H1 (cell line): ENCODE measurements around the gene RXFP1. TPM values are rescaled to one million over a fixed set of nuclear protein-coding genes. Genes with fewer than 3 reads are reported as not detected.

Source experiments
- CTCF ChIA-PET: fragments of 300-600 bp; sonication (Branson Sonifier 250); formaldehyde crosslinking; loops from one replicate; lab custom pipeline; 2021; ENCODE audit not compliant: partially characterized antibody; lab: Charles Lee
- POLR2A ChIA-PET: fragments of 300-600 bp; sonication (Branson Sonifier 250); formaldehyde crosslinking; loops from one replicate; lab custom pipeline; 2021; ENCODE audit warnings: inconsistent platforms; ENCODE audit not compliant: partially characterized antibody; lab: Charles Lee
- DNase-seq, 2 experiments: peaks; one replicate each; pipeline versions ENCODE4 v3.0.0 to v3.0.0-alpha.2; 2010 to 2022; ENCODE audit warnings: low spot score in 2 of 2, low read depth in 1 of 2, mixed read lengths in 1 of 2
- FAIRE-seq: peaks from 2 replicates; lab custom pipeline; 2011; peaks lifted over from hg19 to GRCh38; lab: Jason Lieb, UNC
- H2AFZ ChIP-seq: 2 replicates; pipeline ENCODE4 v1.8.1; 2012; ENCODE audit warnings: low read length, inconsistent platforms
- H2AK5ac ChIP-seq: 2 replicates; pipeline ENCODE4 v1.6.1; 2013; ENCODE audit warnings: low read depth, low read length
- H2BK120ac ChIP-seq: replicated peaks from 2 replicates; pipeline ENCODE3; 2013; ENCODE audit warnings: low read depth, low read length, inconsistent platforms
- H2BK12ac ChIP-seq: 2 replicates; pipeline ENCODE4 v1.6.1; 2013; ENCODE audit warnings: low read depth, low read length
- H2BK15ac ChIP-seq: 2 replicates; pipeline ENCODE4 v1.6.1; 2013; ENCODE audit warnings: low read length
- H2BK20ac ChIP-seq: 2 replicates; pipeline ENCODE4 v1.6.1; 2013; ENCODE audit warnings: low read length
- H2BK5ac ChIP-seq: 2 replicates; pipeline ENCODE4 v1.6.1; 2013; ENCODE audit warnings: low read depth, low read length
- H3K14ac ChIP-seq: 2 replicates; pipeline ENCODE4 v1.6.1; 2013; ENCODE audit warnings: inconsistent platforms; ENCODE audit not compliant: insufficient read length
- H3K18ac ChIP-seq: 2 replicates; pipeline ENCODE4 v1.6.1; 2013; ENCODE audit warnings: low read length; ENCODE audit errors: extremely low read depth
- H3K23ac ChIP-seq: 2 replicates; pipeline ENCODE4 v1.6.1; 2013; ENCODE audit warnings: inconsistent platforms; ENCODE audit not compliant: insufficient read length
- H3K23me2 ChIP-seq: 2 replicates; pipeline ENCODE4 v1.6.1; 2013; ENCODE audit warnings: low read depth, low read length
- H3K27ac ChIP-seq: 2 replicates; pipeline ENCODE4 v1.6.1; 2011; ENCODE audit warnings: low read depth, low read length, inconsistent platforms
- H3K27me3 ChIP-seq, 4 experiments: replicated peaks in 1 of 4; 1 replicate in 1 of 4; 2 replicates in 3 of 4; pipeline versions ENCODE4 v1.6.1 to v1.8.1; 2011 to 2013; ENCODE audit warnings: low read length in 3 of 4, mild to moderate bottlenecking in 3 of 4, inconsistent platforms in 2 of 4, mixed read lengths in 2 of 4, moderate library complexity in 1 of 4; ENCODE audit not compliant: control insufficient read depth in 3 of 4, insufficient read depth in 3 of 4; ENCODE audit errors: extremely low read depth in 1 of 4
- H3K36me3 ChIP-seq, 4 experiments: 2 replicates each; pipeline versions ENCODE4 v1.6.1 to v1.8.1; 2011 to 2013; ENCODE audit warnings: mild to moderate bottlenecking in 4 of 4, low read length in 3 of 4, moderate library complexity in 2 of 4, control low read depth in 1 of 4, inconsistent platforms in 1 of 4; ENCODE audit not compliant: insufficient read depth in 4 of 4, control insufficient read depth in 2 of 4
- H3K4ac ChIP-seq: replicated peaks from 2 replicates; pipeline ENCODE3; 2013; ENCODE audit warnings: low read length, low read depth, mixed read lengths, inconsistent platforms; ENCODE audit not compliant: insufficient read length
- H3K4me1 ChIP-seq, 4 experiments: replicated peaks in 1 of 4; 1 replicate in 1 of 4; 2 replicates in 3 of 4; pipeline versions ENCODE4 v1.6.1 to v1.8.1; 2011 to 2013; ENCODE audit warnings: low read length in 3 of 4, inconsistent platforms in 2 of 4, mixed read lengths in 1 of 4; ENCODE audit not compliant: insufficient read depth in 4 of 4, control insufficient read depth in 3 of 4
- H3K4me2 ChIP-seq, 2 experiments: 2 replicates each; pipeline versions ENCODE4 v1.6.1 to v1.8.1; 2011 to 2013; ENCODE audit warnings: low read depth in 2 of 2, low read length in 2 of 2, control low read depth in 1 of 2, inconsistent platforms in 1 of 2, mild to moderate bottlenecking in 1 of 2; ENCODE audit not compliant: insufficient read depth in 1 of 2
- H3K4me3 ChIP-seq, 4 experiments: fragments of 200-600, 300-600 bp in 1 of 4; sonication (generic), shearing (Covaris generic), sonication (Bioruptor Twin) in 1 of 4; 2 replicates each; pipeline versions ENCODE4 v1.5.1 to v1.8.1; 2011 to 2016; ENCODE audit warnings: low read length in 4 of 4, low read depth in 3 of 4, control low read depth in 2 of 4, inconsistent platforms in 2 of 4, mild to moderate bottlenecking in 2 of 4, mixed read lengths in 1 of 4, moderate library complexity in 1 of 4; ENCODE audit not compliant: insufficient read depth in 2 of 4; ENCODE audit errors: extremely low read depth in 1 of 4
- H3K56ac ChIP-seq: replicated peaks from 2 replicates; pipeline ENCODE3; 2013; ENCODE audit warnings: low read depth, mild to moderate bottlenecking, mixed read lengths, low read length, inconsistent platforms; ENCODE audit not compliant: insufficient read length
- H3K79me1 ChIP-seq: 2 replicates; pipeline ENCODE4 v1.6.1; 2013; ENCODE audit warnings: low read depth, low read length, control low read depth
- H3K79me2 ChIP-seq, 2 experiments: 2 replicates each; pipeline versions ENCODE4 v1.6.1 to v1.8.1; 2012 to 2013; ENCODE audit warnings: low read length in 2 of 2, mild to moderate bottlenecking in 2 of 2, inconsistent platforms in 1 of 2; ENCODE audit not compliant: insufficient read depth in 2 of 2, control insufficient read depth in 1 of 2
- H3K9ac ChIP-seq, 4 experiments: replicated peaks in 1 of 4; 1 replicate in 1 of 4; 2 replicates in 3 of 4; pipeline versions ENCODE4 v1.6.1 to v1.8.1; 2011 to 2013; ENCODE audit warnings: low read depth in 3 of 4, low read length in 3 of 4, control low read depth in 2 of 4, mild to moderate bottlenecking in 2 of 4, moderate library complexity in 2 of 4, inconsistent platforms in 1 of 4; ENCODE audit errors: extremely low read depth in 1 of 4
- H3K9me3 ChIP-seq, 2 experiments: 2 replicates each; pipeline versions ENCODE4 v1.6.1 to v1.8.1; 2012 to 2013; ENCODE audit warnings: mild to moderate bottlenecking in 2 of 2, moderate library complexity in 2 of 2, control low read depth in 1 of 2, inconsistent platforms in 1 of 2, low read depth in 1 of 2, low read length in 1 of 2, mixed read lengths in 1 of 2; ENCODE audit not compliant: insufficient read depth in 2 of 2
- H4K20me1 ChIP-seq, 2 experiments: replicated peaks in 1 of 2; 2 replicates each; pipeline versions ENCODE3 to v1.8.1; 2011 to 2013; ENCODE audit warnings: inconsistent platforms in 2 of 2, low read length in 2 of 2, mild to moderate bottlenecking in 1 of 2; ENCODE audit not compliant: insufficient read depth in 2 of 2, control insufficient read depth in 1 of 2
- H4K5ac ChIP-seq: 2 replicates; pipeline ENCODE4 v1.6.1; 2013; ENCODE audit warnings: low read length, low read depth, mixed read lengths, inconsistent platforms; ENCODE audit not compliant: insufficient read length
- H4K8ac ChIP-seq: 2 replicates; pipeline ENCODE4 v1.8.0; 2013; ENCODE audit warnings: mild to moderate bottlenecking, moderate library complexity, low read length, inconsistent platforms; ENCODE audit not compliant: insufficient read depth; ENCODE audit errors: extremely low read depth
- H4K91ac ChIP-seq: replicated peaks from 2 replicates; pipeline ENCODE3; 2013; ENCODE audit warnings: low read length, mixed read lengths, inconsistent platforms; ENCODE audit not compliant: insufficient read length
- CREB1 ChIP-seq: IDR thresholded peaks from 2 replicates; pipeline ENCODE4 v1.6.1; 2012; ENCODE audit warnings: inconsistent platforms
- EP300 ChIP-seq, 2 experiments: IDR thresholded peaks; 1 replicate in 1 of 2; 2 replicates in 1 of 2; pipeline ENCODE4 v1.6.1; 2011 to 2012; ENCODE audit warnings: low read depth in 2 of 2, low read length in 2 of 2, mild to moderate bottlenecking in 2 of 2, borderline replicate concordance in 1 of 2, inconsistent platforms in 1 of 2, moderate library complexity in 1 of 2
- GABPA ChIP-seq: IDR thresholded peaks from 2 replicates; pipeline ENCODE4 v1.6.1; 2011; ENCODE audit warnings: mild to moderate bottlenecking, low read length, moderate library complexity, borderline replicate concordance; ENCODE audit not compliant: insufficient read depth
- MAFK ChIP-seq: IDR thresholded peaks from 2 replicates; pipeline ENCODE4 v1.6.1; 2012; ENCODE audit warnings: low read depth, mild to moderate bottlenecking, improper control_type of control experiment, low read length
- POLR2AphosphoS5 ChIP-seq: IDR thresholded peaks from 2 replicates; pipeline ENCODE4 v1.6.1; 2011; ENCODE audit warnings: low read depth, low read length
- RBBP5 ChIP-seq: IDR thresholded peaks from 2 replicates; pipeline ENCODE4 v1.7.1; 2012; ENCODE audit warnings: low read depth, mild to moderate bottlenecking, inconsistent platforms, low read length, moderate library complexity, borderline replicate concordance
- RFX5 ChIP-seq: IDR thresholded peaks from 2 replicates; pipeline ENCODE4 v1.6.1; 2011; ENCODE audit warnings: low read depth, low read length, improper control_type of control experiment, borderline replicate concordance
- SAP30 ChIP-seq: fragments of 300-600 bp; sonication (generic); IDR thresholded peaks from 2 replicates; pipeline ENCODE4 v1.7.1; 2012; ENCODE audit warnings: low read length, moderate library complexity, mild to moderate bottlenecking, inconsistent platforms; ENCODE audit not compliant: insufficient read depth, insufficient replicate concordance
- SIN3A ChIP-seq, 2 experiments: IDR thresholded peaks in 1 of 2; conservative IDR thresholded peaks in 1 of 2; 2 replicates each; pipeline ENCODE4 v1.6.1; 2011 to 2012; ENCODE audit warnings: low read length in 2 of 2, improper control_type of control experiment in 1 of 2, low read depth in 1 of 2, mild to moderate bottlenecking in 1 of 2
- SP1 ChIP-seq: IDR thresholded peaks from 2 replicates; pipeline ENCODE4 v1.6.1; 2011; ENCODE audit warnings: low read depth, low read length
- SP2 ChIP-seq: IDR thresholded peaks from 2 replicates; pipeline ENCODE4 v1.6.1; 2012; ENCODE audit warnings: mild to moderate bottlenecking, low read length, inconsistent platforms
- TCF12 ChIP-seq: IDR thresholded peaks from 2 replicates; pipeline ENCODE4 v1.6.1; 2011; ENCODE audit warnings: low read depth, mild to moderate bottlenecking, low read length
- WGBS, 2 experiments: shearing (Covaris generic) in 1 of 2; methylation state at CpG; one replicate each; pipeline versions ENCODE4 v1.1.6 to v1.1.7; 2013 to 2015; ENCODE audit warnings: low lambda C conversion rate in 2 of 2, mixed read lengths in 2 of 2, inconsistent platforms in 1 of 2, low coverage in 1 of 2, missing lambda C conversion rate in 1 of 2; ENCODE audit not compliant: insufficient replicate concordance in 2 of 2, insufficient coverage in 1 of 2, insufficient read length in 1 of 2; ENCODE audit errors: extremely low coverage in 1 of 2, missing lambda C conversion rate in 1 of 2; 5-methylcytosine and 5-hydroxymethylcytosine counted together
- polyA plus RNA-seq, 7 experiments: library from polyadenylated mRNA; depleted of rRNA in 3 of 7; stranded (reverse) in 5 of 7; unstranded in 2 of 7; fragments of >200 nt in 5 of 7; fragments of 200-250 nt in 2 of 7; gene quantifications; 1 replicate in 5 of 7; 2 replicates in 1 of 7; 4 replicates in 1 of 7; pipeline versions ENCODE4 v1.2.1 to v1.2.3, GENCODE V29; 2011 to 2013; ENCODE audit warnings: missing spikeins in 2 of 7, mixed read lengths in 2 of 7
- total RNA-seq: library from RNA; stranded (reverse); fragmentation: NEBNext Ultra II Directional; extraction: Animal tissue kit (Norgen Biotek cat#: 25700); gene quantifications from 2 replicates; pipeline ENCODE4 v1.2.1, GENCODE V29; 2021
- TF ChIP-seq, protein P1 (sequence below): IDR thresholded peaks from 2 replicates; pipeline ENCODE4 v1.6.1; 2011; ENCODE audit warnings: low read depth, mild to moderate bottlenecking, low read length; ENCODE audit not compliant: insufficient read depth
- TF ChIP-seq, protein P2 (sequence below): IDR thresholded peaks from 2 replicates; pipeline ENCODE4 v1.6.1; 2012; ENCODE audit warnings: inconsistent platforms

The RXFP1 gene
- total and polyA plus RNA-seq, 2 of the 8 experiments (the other 6 are each of a cell fraction or from before 2014, with no cell fraction given) = 0.14 to 0.56 TPM

DNA sequence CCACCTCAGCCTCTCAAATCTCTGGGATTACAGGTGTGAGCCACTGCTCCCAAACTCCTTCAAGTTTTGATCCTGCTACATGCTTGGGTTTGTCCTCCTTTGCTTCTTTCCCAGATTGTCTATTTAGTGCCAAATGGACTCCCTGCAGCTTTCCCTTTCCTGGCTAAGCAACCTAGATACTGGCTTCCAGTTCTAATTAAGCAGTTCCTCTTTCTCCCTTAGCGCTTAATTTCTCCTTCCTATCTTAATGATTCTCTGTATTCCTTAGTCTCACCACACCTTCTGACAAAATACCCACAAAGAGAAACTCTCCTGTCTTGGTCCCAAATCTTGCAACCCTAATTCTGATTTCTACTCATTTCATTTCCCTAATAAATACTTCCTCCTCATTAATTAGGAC is 7.8 kb downstream of the RXFP1 start:
- Histone ChIP-seq H3K9ac (no peak overlapping the region), H2BK120ac (no peak overlapping the region), H3K79me1 (no peaks in the 10 kb centered on the region), H2AFZ (no peak overlapping the region), H3K4ac (no peak overlapping the region), H3K79me2 (no peaks in the 10 kb centered on the region), H3K23me2 (no peaks in the 10 kb centered on the region), H3K4me2 (no peak overlapping the region), H3K23ac (no peak overlapping the region), H3K36me3 (no peaks in the 10 kb centered on the region), H4K8ac (no peak overlapping the region), H3K14ac (no peak overlapping the region), H4K20me1 (no peaks in the 10 kb centered on the region), H3K27ac (no peak overlapping the region), H3K9me3 (no peaks in the 10 kb centered on the region), H3K18ac (no peak overlapping the region), H2AK5ac (no peak overlapping the region), H3K27me3 (no peaks in the 10 kb centered on the region), H3K4me1 (peaks cover 0 to 6% (median 4%) of the 10 kb centered on the region in 4 experiments; a peak in 4 of 7 replicates), H2BK5ac (no peak overlapping the region), H2BK20ac (no peak overlapping the region; the same call in 1 of the 2 replicates), H3K56ac (no peak overlapping the region), H3K4me3 (no peak overlapping the region), H4K5ac (no peak overlapping the region), H2BK15ac (no peak overlapping the region), H4K91ac (no peak overlapping the region), H2BK12ac (no peak overlapping the region)
- no peak for FAIRE-seq
- 88% methylated on average over 1 of the region's 1 CpG; no CpG with 5 or more reads in 1 of the 2 experiments for WGBS, 2 experiments
- ChIA-PET POLR2A (no interaction called here), CTCF (no interaction called here)
- TF ChIP-seq SIN3A (conservative IDR thresholded peaks at IDR 0.05 in 1 of 2, IDR thresholded peaks at IDR 0.05 in 1 of 2; ENCODE audit: low read depth in 1 of 2, low read length in 2 of 2) (no peak), RFX5 (no peak), SAP30 (no peak), GABPA (no peak), POLR2AphosphoS5 (no peak), MAFK (no peak), RBBP5 (no peak), EP300 (IDR thresholded peaks at IDR 0.05; ENCODE audit: borderline replicate concordance in 1 of 2, low read depth in 2 of 2, low read length in 2 of 2) (no peak), SP2 (no peak), CREB1 (no peak), TCF12 (no peak), SP1 (no peak)
- TF ChIP-seq, protein P1, sequence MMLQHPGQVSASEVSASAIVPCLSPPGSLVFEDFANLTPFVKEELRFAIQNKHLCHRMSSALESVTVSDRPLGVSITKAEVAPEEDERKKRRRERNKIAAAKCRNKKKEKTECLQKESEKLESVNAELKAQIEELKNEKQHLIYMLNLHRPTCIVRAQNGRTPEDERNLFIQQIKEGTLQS = no peak
- TF ChIP-seq, protein P2, sequence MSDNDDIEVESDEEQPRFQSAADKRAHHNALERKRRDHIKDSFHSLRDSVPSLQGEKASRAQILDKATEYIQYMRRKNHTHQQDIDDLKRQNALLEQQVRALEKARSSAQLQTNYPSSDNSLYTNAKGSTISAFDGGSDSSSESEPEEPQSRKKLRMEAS = no peak
- DNase-seq = no peak
